ENCODE data around the gene POLR1A. TPM values are rescaled to one million over a fixed set of nuclear protein-coding genes. Genes with fewer than 3 reads are reported as not detected.
A peak's percentile ranks its signal among the peaks of the same experiment; 100 is the strongest.

POLR1A gene
- total RNA-seq, 2 donors from 2014 or later = 19.0 to 38.2 TPM

DNA sequence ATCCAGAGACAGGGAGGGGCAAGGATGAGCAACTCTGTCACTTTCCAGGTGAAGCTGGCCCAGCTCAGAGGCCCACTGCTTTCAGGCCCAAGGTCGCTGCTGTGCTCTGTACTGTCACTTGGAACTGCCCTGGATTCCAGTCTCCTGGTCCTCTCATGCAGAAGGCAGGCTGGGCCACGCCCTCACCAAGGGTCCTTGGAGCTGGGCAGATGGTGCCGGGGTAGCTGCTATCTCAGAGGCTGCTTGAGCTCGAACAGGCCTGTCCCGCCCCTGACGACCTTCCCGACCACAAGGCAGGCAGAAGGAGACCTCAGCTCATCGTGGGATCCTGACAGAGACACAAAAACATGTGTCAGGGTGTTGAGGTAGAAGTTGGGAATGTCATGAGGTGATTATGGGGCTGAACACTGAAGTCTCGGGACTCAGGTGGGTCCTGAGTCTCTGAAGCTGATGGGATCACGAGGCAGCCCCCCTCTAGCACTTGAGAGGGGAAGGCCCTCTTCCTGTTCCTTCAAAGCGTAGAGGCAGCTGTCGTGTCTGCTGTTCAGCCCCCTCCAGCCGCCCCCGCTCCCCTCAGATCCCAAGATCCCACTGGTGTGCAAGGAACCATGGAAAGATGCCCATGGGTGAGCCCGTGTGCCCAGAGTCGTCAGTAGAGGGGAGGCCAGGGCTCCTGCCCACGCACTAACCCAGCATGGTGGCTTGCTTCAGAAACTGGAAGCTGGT lies 78.3 kb downstream of the POLR1A start:
- H3K4me3 ChIP-seq = no peak overlapping the region
- H3K27ac ChIP-seq = no peak overlapping the region
- H3K27me3 ChIP-seq (replicated peaks; ENCODE audit: insufficient read depth) = no peaks in the 10 kb centered on the region
- ATAC-seq (ENCODE audit: insufficient number of reproducible peaks, low FRiP score, low read depth) (no peak), DNase-seq (ENCODE audit: low spot score) (no peak)
- peaks cover 0 to 9% of the 10 kb centered on the region in 2 donors for H3K4me1 ChIP-seq (ENCODE audit: control insufficient read depth in 1 of 2, low read depth in 2 of 2)
- TF ChIP-seq, protein P1, sequence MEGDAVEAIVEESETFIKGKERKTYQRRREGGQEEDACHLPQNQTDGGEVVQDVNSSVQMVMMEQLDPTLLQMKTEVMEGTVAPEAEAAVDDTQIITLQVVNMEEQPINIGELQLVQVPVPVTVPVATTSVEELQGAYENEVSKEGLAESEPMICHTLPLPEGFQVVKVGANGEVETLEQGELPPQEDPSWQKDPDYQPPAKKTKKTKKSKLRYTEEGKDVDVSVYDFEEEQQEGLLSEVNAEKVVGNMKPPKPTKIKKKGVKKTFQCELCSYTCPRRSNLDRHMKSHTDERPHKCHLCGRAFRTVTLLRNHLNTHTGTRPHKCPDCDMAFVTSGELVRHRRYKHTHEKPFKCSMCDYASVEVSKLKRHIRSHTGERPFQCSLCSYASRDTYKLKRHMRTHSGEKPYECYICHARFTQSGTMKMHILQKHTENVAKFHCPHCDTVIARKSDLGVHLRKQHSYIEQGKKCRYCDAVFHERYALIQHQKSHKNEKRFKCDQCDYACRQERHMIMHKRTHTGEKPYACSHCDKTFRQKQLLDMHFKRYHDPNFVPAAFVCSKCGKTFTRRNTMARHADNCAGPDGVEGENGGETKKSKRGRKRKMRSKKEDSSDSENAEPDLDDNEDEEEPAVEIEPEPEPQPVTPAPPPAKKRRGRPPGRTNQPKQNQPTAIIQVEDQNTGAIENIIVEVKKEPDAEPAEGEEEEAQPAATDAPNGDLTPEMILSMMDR (IDR thresholded peaks at IDR 0.05) = no peak
- no peaks in the 10 kb centered on the region for H3K9me3 ChIP-seq
- peaks cover 53% of the 10 kb centered on the region for H3K36me3 ChIP-seq

DNA sequence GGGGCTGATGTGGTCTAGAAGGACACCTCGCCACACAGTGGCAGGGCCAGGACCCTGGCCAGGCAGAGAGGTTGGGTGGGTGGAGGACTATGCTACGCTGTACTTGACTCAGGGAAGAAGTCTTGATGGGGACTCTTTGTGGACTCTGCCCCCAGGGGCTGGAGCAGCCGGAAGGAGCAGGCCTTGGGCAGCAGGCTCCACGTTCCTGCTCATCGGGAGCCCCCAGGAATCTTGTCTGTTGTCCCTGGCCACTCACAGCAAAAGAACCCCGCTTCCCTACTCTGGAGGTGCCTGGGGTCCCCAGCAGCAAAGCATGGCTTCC lies 79.0 kb downstream of the POLR1A start:
- DNase-seq (ENCODE audit: low spot score) = no peak
- ATAC-seq (ENCODE audit: insufficient number of reproducible peaks, low FRiP score, low read depth) = no peak
- no peak overlapping the region for H3K4me3 ChIP-seq
- H3K36me3 ChIP-seq = peaks cover 47% of the 10 kb centered on the region
- no peaks in the 10 kb centered on the region for H3K9me3 ChIP-seq
- no peak overlapping the region for H3K27ac ChIP-seq
- TF ChIP-seq, protein P1 (IDR thresholded peaks at IDR 0.05) = no peak
- no peaks in the 10 kb centered on the region for H3K27me3 ChIP-seq (replicated peaks; ENCODE audit: insufficient read depth)
- H3K4me1 ChIP-seq (ENCODE audit: control insufficient read depth in 1 of 2, low read depth in 2 of 2) = peaks cover 2 to 15% of the 10 kb centered on the region in 2 donors

DNA sequence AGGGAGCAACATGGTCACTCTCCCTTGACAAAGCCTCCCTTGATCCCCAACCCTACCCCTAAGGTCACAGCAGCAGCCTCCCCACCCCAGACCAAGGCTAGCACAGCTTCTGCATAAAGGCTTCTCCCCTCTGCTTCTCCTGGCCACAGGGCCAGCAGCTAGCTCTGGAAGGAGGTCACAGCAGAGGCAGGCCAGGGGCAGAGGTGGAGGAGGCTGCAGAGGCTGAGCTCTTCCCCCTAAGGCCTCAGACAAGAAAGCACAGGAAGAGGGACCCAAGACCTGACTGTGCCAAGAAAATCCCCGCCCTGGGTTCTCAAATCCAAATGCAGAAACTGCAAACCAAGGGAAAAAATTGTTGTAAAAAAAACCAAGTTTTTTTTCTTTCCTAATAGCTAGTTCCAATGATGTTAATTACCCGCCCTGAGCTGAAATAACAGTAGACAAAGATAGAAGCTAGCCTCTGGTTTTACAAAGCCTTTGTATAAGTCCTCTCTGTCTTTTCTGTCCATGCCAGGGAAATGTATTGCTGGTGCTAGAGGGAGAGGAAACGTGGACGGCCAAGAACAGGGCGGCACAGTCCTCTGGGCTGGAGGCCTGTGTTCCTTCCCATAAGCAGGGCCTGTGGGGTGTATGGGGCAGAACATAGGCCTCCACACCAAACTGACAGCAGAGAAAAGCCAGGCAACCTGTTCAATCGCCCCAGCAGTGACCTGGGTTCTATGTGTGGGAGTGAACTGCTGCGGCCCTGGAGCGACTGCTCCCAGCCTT lies 79.5 kb downstream of the POLR1A start:
- Histone ChIP-seq H3K36me3 (peaks cover 41% of the 10 kb centered on the region), H3K27me3 (replicated peaks; ENCODE audit: insufficient read depth) (no peaks in the 10 kb centered on the region), H3K27ac (no peak overlapping the region), H3K4me3 (no peak overlapping the region), H3K9me3 (no peaks in the 10 kb centered on the region), H3K4me1 (ENCODE audit: control insufficient read depth in 1 of 2, low read depth in 2 of 2) (peaks cover 8 to 21% of the 10 kb centered on the region in 2 donors)
- no peak for ATAC-seq (ENCODE audit: insufficient number of reproducible peaks, low FRiP score, low read depth)
- TF ChIP-seq, protein P1 (IDR thresholded peaks at IDR 0.05) = no peak
- no peak for DNase-seq (ENCODE audit: low spot score)

DNA sequence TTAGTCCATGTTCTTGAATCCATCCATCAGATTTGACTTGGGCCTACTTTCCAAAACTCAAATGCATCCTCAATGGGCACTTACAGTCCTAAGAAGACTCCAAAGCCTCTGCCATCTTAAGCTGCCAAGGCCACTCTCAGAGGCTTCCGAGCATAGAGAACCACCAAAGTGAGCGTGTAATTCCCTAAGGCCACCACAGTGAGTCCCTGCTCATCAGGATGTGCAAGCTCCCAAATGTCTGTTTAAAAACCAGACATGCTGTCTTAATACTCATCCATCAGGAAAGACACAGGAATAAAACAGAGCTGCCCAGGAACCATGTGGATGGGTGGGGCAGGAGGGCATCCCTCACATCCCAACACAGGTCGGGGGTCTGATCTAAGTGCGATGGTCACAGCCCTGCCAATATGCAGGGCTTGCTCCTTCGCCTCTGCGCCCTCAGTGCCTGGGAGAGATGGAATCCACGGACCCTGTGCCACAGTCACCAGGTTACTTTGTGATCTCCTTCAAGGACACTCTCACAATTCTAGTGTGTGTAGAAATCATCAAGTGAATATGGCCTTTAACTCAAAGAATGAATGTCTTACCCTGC lies 80.4 kb downstream of the POLR1A start:
- H3K9me3 ChIP-seq = no peaks in the 10 kb centered on the region
- H3K27ac ChIP-seq = no peak overlapping the region
- H3K4me1 ChIP-seq (ENCODE audit: control insufficient read depth in 1 of 2, low read depth in 2 of 2) = peaks cover 14 to 29% of the 10 kb centered on the region in 2 donors
- no peak overlapping the region for H3K4me3 ChIP-seq
- peaks cover 33% of the 10 kb centered on the region for H3K36me3 ChIP-seq
- TF ChIP-seq, protein P1 (IDR thresholded peaks at IDR 0.05) = no peak
- no peak for ATAC-seq (ENCODE audit: insufficient number of reproducible peaks, low FRiP score, low read depth)
- no peak for DNase-seq (ENCODE audit: low spot score)
- H3K27me3 ChIP-seq (replicated peaks; ENCODE audit: insufficient read depth) = no peaks in the 10 kb centered on the region

DNA sequence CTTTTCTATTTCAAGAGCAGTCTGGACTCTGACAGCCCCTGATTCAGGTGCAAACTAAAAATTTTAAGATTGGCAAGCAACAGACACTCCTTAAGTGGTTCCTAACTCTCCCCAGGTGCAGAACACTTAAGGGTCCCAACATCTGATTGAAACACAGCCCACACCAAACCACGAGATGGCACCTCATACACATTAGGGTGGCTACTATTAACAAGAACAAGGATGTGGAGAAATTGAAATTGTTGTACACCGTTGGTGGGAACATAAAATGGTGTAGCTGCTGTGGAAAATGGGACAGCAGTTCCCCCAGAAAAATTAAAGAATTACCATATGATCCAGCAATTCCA lies 82.3 kb downstream of the POLR1A start:
- no peaks in the 10 kb centered on the region for H3K9me3 ChIP-seq
- H3K4me3 ChIP-seq = no peak overlapping the region
- peak overlapping the region in 1 of 2 donors; percentile 10 for H3K27ac ChIP-seq
- H3K36me3 ChIP-seq = peaks cover 24% of the 10 kb centered on the region
- no peaks in the 10 kb centered on the region for H3K27me3 ChIP-seq (replicated peaks; ENCODE audit: insufficient read depth)
- TF ChIP-seq, protein P1 (IDR thresholded peaks at IDR 0.05) = no peak
- ATAC-seq (ENCODE audit: insufficient number of reproducible peaks, low FRiP score, low read depth) (no peak), DNase-seq (ENCODE audit: low spot score) (no peak)
- H3K4me1 ChIP-seq (ENCODE audit: control insufficient read depth in 1 of 2, low read depth in 2 of 2) = peaks cover 14 to 29% of the 10 kb centered on the region in 2 donors
